Body of pancreas (tissue), 4 donors: Measurements from ENCODE around the gene ASB16. TPM values are rescaled to one million over a fixed set of nuclear protein-coding genes. Genes with fewer than 3 reads are reported as not detected.

Experiments used
- ATAC-seq: fragments of 150-250 bp; one replicate; pipeline ENCODE4 v1.9.1; 2016
- DNase-seq, 4 donors: peaks; one replicate each; pipeline ENCODE4 v3.0.0-alpha.2; 2019
- H3K27ac ChIP-seq, 4 donors: fragments of 200-600 bp; sonication (generic); 1 replicate in 3 of 4; 2 replicates in 1 of 4; pipeline versions ENCODE4 v1.5.1 to v1.6.1; 2016 to 2019; ENCODE audit warnings: mild to moderate bottlenecking in 1 of 4, mixed read lengths in 1 of 4, moderate library complexity in 1 of 4
- H3K27me3 ChIP-seq, 2 donors: fragments of 200-600 bp; sonication (generic); one replicate each; pipeline ENCODE4 v1.6.0; 2016; ENCODE audit warnings: mild to moderate bottlenecking in 1 of 2
- H3K36me3 ChIP-seq, 2 donors: fragments of 200-600 bp; sonication (generic); replicated peaks in 1 of 2; 2 replicates each; pipeline ENCODE4 v1.5.1; 2016; ENCODE audit warnings: low read depth in 2 of 2; ENCODE audit not compliant: insufficient read depth in 1 of 2
- H3K4me1 ChIP-seq: fragments of 200-600 bp; sonication (generic); one replicate; pipeline ENCODE4 v1.6.0; 2016
- H3K4me3 ChIP-seq, 2 donors: fragments of 200-600 bp; sonication (generic); 1 replicate in 1 of 2; 2 replicates in 1 of 2; pipeline ENCODE4 v1.5.1; 2016 to 2019
- H3K9me3 ChIP-seq, 3 donors: fragments of 200-600 bp; sonication (generic); 1 replicate in 2 of 3; 2 replicates in 1 of 3; pipeline ENCODE4 v1.5.1; 2016
- CTCF ChIP-seq, 7 experiments: fragments of 450-650 bp in 4 of 7; fragments of 200-600 bp in 3 of 7; sonication (generic) in 3 of 7; IDR thresholded peaks; one replicate each; pipeline ENCODE4 v1.5.1; 2016 to 2019; ENCODE audit warnings: antibody characterized with exemption in 7 of 7
- POLR2A ChIP-seq, 3 donors: fragments of 450-650 bp; IDR thresholded peaks; one replicate each; pipeline ENCODE4 v1.6.1; 2016; ENCODE audit warnings: antibody characterized with exemption in 3 of 3, mild to moderate bottlenecking in 2 of 3
- WGBS, 2 donors: methylation state at CpG; one replicate each; pipeline ENCODE4 v1.1.5; 2017; 5-methylcytosine and 5-hydroxymethylcytosine counted together
- intact Hi-C: fragments of 100-400 bp; cut with DNase I; formaldehyde crosslinking; loops from one replicate; pipeline ENCODE4 v1.15.1; 2023
- total RNA-seq, 2 donors: library from RNA; depleted of rRNA; stranded (reverse); fragments of >200 nt; gene quantifications; one replicate each; pipeline ENCODE4 v1.1.0, GENCODE V29; 2016

ASB16 gene
- total RNA-seq, 2 donors from 2014 or later = 3.9 to 10.5 TPM

DNA sequence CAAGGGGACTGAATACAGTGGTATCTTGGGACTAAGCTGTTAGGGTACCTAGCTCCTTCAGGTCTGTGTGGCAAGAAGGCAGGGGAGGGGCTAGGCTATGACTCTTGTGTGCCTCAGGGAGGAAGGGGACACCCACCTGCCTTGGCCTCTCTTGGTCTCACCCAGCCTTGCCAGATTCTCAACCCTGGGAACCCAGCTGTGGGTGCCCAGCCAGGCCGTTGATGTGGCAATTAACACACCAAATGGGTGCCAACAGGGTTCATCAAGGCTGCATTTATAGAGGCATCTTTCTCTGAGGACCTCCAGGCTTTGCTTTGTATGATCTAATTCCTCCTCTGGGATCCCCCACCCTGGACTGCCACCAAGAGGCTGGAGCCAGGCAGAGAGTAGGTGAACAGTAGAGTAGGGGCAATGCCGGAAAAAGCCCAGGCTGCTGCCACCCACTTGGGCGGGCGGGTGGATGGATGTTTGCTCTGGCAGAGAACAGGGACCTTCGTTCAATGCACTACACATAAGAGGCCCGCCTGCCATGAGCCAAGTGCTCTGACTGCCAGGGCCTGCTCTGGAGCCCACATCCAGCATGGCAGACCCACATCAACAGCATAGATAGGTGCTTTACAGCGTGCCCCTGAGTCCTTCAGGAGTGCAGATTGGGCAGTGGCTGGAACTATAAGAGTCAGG is 3.2 kb upstream of the ASB16 start:
- ATAC-seq (no peak), DNase-seq (no peak)
- peaks cover 31% of the 10 kb centered on the region for H3K4me1 ChIP-seq
- H3K9me3 ChIP-seq = no peaks in the 10 kb centered on the region
- intact Hi-C loops = loop anchor here (10.0 kb wide), 1 partner anchor 273 kb away; no protein-coding TSS in a partner anchor
- no peaks in the 10 kb centered on the region for H3K36me3 ChIP-seq
- H3K27ac ChIP-seq = no peak overlapping the region
- TF ChIP-seq POLR2A (IDR thresholded peaks at IDR 0.05) (no peak), CTCF (IDR thresholded peaks at IDR 0.05) (no peak)
- H3K4me3 ChIP-seq = no peak overlapping the region
- WGBS, 2 donors = 68 to 69% methylated on average over 6 to 7 of the region's 7 CpGs
- no peaks in the 10 kb centered on the region for H3K27me3 ChIP-seq

DNA sequence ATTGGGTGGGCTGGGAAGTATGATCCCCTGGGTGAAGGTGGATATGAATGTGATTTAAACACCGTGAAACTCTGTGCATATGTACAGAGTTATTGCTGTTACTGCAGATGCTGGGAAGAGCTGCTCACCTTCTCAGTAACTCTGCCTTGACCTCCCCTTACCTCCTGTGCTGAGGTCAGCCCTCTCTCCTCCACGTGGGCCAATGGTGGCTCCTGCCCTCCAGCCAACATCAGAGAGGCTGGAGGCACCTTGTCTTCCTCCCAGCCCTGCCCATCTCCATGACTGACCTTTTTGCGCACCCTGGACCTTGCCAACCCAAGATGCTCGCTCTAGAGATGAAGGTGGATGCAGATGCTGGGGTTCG is 387 bp upstream of the ASB16 start:
- DNase-seq (no peak), ATAC-seq (peak; percentile 3)
- no peaks in the 10 kb centered on the region for H3K36me3 ChIP-seq
- H3K4me1 ChIP-seq = peaks cover 31% of the 10 kb centered on the region
- peak overlapping the region; percentile 70 to 92 (median 78) for H3K27ac ChIP-seq
- H3K27me3 ChIP-seq = no peaks in the 10 kb centered on the region
- 37 to 41% methylated on average over 4 to 5 of the region's 5 CpGs for WGBS, 2 donors
- TF ChIP-seq POLR2A (IDR thresholded peaks at IDR 0.05) (no peak), CTCF (IDR thresholded peaks at IDR 0.05) (no peak)
- no peaks in the 10 kb centered on the region for H3K9me3 ChIP-seq
- intact Hi-C loops = no loop called here
- H3K4me3 ChIP-seq = no peak overlapping the region

GRCh38 chr17:44171931-44172455 is 1.5 kb downstream of the ASB16 start:
- H3K4me3 ChIP-seq = no peak overlapping the region
- H3K27me3 ChIP-seq = no peaks in the 10 kb centered on the region
- no peak for DNase-seq
- intact Hi-C loops = no loop called here
- TF ChIP-seq CTCF (IDR thresholded peaks at IDR 0.05) = no peak
- no peak for TF ChIP-seq POLR2A (IDR thresholded peaks at IDR 0.05)
- no peak overlapping the region for H3K27ac ChIP-seq
- H3K36me3 ChIP-seq = no peaks in the 10 kb centered on the region
- H3K9me3 ChIP-seq = no peaks in the 10 kb centered on the region
- peaks cover 31% of the 10 kb centered on the region for H3K4me1 ChIP-seq
- no peak for ATAC-seq
- WGBS, 2 donors = 68 to 77% methylated on average over 4 to 17 of the region's 17 CpGs

DNA sequence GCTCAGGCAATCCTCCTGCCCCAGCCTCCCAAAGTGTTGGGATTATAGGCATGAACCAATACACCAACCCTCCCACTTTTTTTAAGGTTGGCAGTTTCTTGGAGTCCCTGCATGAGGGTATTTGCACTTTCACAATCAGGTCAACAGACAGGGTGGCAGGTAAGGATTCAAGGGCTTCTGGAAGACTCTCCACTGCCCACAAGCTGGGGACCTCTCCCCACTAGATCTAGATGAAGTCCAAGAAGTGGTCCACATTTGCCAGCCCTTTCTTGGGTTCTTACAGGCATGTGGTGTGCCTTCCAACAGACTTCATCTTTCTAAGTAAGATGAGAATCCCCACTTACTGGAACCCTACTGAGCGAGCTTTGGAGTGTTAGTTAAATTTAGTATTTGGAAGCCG is 3.9 kb downstream of the ASB16 start:
- intact Hi-C loops = no loop called here
- no peak for ATAC-seq

More for the DNA sequence above, 3.9 kb downstream of the ASB16 start:
- Histone ChIP-seq H3K4me3 (no peak overlapping the region), H3K4me1 (peaks cover 23% of the 10 kb centered on the region), H3K27ac (no peak overlapping the region), H3K9me3 (no peaks in the 10 kb centered on the region), H3K36me3 (no peaks in the 10 kb centered on the region), H3K27me3 (no peaks in the 10 kb centered on the region)
- WGBS, 2 donors = 94 to 100% methylated on average over 2 of the region's 2 CpGs
- TF ChIP-seq CTCF (IDR thresholded peaks at IDR 0.05) = no peak
- no peak for TF ChIP-seq POLR2A (IDR thresholded peaks at IDR 0.05)
- DNase-seq = no peak
